Measurements from ENCODE around the gene PRR7. TPM values are rescaled to one million over a fixed set of nuclear protein-coding genes. Genes with fewer than 3 reads are reported as not detected.

PRR7 gene
- total RNA-seq, 1 experiment from 2014 or later = 23.2 TPM

DNA sequence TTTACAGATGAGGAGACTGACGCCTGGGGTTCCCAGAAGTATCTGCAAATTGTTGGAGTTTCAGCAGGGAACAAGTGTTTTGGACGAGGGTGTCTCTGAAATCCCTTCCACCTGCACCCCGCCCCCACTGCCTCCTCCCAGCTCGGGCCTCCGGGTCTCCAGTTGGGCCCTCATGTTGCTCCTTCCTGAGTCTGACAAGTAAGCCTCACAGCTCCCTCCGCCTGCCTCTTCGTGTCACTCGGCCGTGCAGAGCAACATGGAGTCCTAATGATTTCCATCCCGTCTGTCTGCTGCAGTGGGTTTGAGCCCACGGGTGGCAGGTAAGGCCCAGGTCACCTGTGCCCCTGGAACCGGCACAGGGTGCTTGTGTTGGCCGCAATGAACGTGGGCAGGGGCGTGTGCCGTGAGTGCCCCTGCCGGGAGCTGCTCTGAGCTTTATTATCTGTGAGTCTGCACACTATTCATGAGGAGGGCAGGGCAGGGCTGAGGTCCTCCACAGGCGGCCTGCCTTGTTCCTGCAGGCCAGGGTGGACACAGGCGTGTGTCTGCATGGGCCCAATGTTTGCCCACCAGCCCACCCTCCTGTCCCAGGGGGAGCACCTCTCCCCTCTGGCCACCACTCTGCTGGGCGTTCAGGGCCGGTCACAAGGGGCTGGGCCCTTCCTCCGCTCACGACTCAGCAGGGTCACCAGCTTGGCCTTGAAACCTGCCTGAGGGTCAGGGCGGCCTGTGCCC is 56.9 kb downstream of the PRR7 start:
- TF ChIP-seq, protein P1, sequence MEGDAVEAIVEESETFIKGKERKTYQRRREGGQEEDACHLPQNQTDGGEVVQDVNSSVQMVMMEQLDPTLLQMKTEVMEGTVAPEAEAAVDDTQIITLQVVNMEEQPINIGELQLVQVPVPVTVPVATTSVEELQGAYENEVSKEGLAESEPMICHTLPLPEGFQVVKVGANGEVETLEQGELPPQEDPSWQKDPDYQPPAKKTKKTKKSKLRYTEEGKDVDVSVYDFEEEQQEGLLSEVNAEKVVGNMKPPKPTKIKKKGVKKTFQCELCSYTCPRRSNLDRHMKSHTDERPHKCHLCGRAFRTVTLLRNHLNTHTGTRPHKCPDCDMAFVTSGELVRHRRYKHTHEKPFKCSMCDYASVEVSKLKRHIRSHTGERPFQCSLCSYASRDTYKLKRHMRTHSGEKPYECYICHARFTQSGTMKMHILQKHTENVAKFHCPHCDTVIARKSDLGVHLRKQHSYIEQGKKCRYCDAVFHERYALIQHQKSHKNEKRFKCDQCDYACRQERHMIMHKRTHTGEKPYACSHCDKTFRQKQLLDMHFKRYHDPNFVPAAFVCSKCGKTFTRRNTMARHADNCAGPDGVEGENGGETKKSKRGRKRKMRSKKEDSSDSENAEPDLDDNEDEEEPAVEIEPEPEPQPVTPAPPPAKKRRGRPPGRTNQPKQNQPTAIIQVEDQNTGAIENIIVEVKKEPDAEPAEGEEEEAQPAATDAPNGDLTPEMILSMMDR (IDR thresholded peaks at IDR 0.05; ENCODE audit: unreplicated experiment) = no peak
- no TSS peak for BruUV-seq (replicated peaks)
- H3K27me3 Mint-ChIP-seq (ENCODE audit: insufficient read depth, unreplicated experiment) = no peaks in the 10 kb centered on the region
- peaks cover 28% of the 10 kb centered on the region for H3K4me1 Mint-ChIP-seq (ENCODE audit: insufficient read depth, unreplicated experiment)
- ChIA-PET POLR2A (interaction anchor here (0.7 to 2.7 kb wide), 6 partner anchors 13 to 194 kb away, joined by 3 to 18 read pairs (median 6); partner anchors contain the start of genes DDX41 and GRK6), CTCF (interaction anchor here (0.6 to 7.0 kb wide), 9 partner anchors 15 to 392 kb away, joined by 3 to 83 read pairs (median 5); partner anchors contain the start of gene PFN3)
- no peaks in the 10 kb centered on the region for H3K9me3 Mint-ChIP-seq (ENCODE audit: unreplicated experiment)
- no peak overlapping the region for H3K27ac Mint-ChIP-seq (ENCODE audit: low read depth, unreplicated experiment)
- DNase-seq (ENCODE audit: unreplicated experiment) = no peak
- no peaks in the 10 kb centered on the region for H3K36me3 Mint-ChIP-seq (ENCODE audit: insufficient read depth, unreplicated experiment)
- intact Hi-C loops (cut with micrococcal nuclease) = loop anchor here (5.0 kb wide), 3 partner anchors 89 to 391 kb away; partner anchors contain the start of gene TMED9
- no peak overlapping the region for H3K4me3 Mint-ChIP-seq (ENCODE audit: unreplicated experiment)

DNA sequence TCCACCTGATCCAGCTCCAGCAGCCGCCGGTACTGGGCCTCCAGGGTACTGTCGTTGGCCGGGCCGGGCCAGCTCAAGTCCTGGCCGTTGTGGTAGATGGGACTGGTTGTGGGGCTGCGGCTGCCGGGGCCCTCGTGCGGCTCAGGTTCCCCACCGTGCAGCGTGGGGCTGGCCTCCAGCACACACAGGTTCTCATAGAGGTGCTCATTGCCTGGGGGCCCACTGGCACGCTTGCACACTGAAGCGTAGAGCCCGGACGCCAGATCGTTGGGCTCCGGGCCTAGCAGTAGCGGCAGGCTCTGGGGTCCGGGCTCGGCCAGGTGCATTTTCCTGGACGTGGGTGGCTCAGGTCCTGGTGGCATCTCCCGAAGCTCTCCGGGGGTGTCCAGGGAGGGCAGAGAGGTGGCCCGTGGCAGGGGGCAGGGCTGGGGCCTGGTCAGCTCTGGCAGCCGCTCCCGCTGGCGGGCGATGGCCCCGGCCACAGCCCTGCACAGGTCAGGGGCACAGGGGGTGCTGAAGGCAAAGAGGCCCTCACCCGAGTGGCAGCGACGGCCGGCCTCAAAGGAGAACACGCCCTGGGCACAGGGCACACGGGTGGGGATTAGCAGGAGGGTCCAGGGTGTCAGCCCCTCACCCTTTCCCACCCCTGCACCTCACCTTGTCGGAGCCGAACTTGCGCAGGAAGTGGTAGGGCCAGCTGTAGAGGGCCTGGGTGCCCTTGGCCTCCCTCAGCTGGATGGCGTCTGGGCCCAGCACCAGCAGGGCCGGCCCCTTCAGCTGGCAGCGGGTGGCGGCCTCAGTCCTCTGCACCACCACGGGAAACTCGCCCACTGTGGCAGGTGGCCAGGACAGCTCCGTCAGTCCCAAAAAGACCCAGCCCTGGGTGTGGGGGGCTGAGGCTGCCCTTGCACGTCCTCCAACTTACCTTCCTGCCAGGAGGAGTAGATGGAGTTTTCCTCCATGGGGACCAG is 57.8 kb downstream of the PRR7 start:
- BruUV-seq (replicated peaks) = no TSS peak
- no peaks in the 10 kb centered on the region for H3K36me3 Mint-ChIP-seq (ENCODE audit: insufficient read depth, unreplicated experiment)
- POLR2A ChIA-PET = interaction anchor here (2.4 kb wide), 1 partner anchor 12 kb away, joined by 17 read pairs; the partner anchor contains the start of gene DDX41
- H3K4me3 Mint-ChIP-seq (ENCODE audit: unreplicated experiment) = no peak overlapping the region
- CTCF ChIA-PET = interaction anchor here (0.7 to 5.5 kb wide), 3 partner anchors 13 to 51 kb away, joined by 4 to 56 read pairs (median 4); partner anchors contain the start of gene DDX41
- H3K9me3 Mint-ChIP-seq (ENCODE audit: unreplicated experiment) = no peaks in the 10 kb centered on the region
- H3K4me1 Mint-ChIP-seq (ENCODE audit: insufficient read depth, unreplicated experiment) = peaks cover 24% of the 10 kb centered on the region
- no peak overlapping the region for H3K27ac Mint-ChIP-seq (ENCODE audit: low read depth, unreplicated experiment)
- H3K27me3 Mint-ChIP-seq (ENCODE audit: insufficient read depth, unreplicated experiment) = no peaks in the 10 kb centered on the region
- TF ChIP-seq, protein P1 (IDR thresholded peaks at IDR 0.05; ENCODE audit: unreplicated experiment) = no peak
- DNase-seq (ENCODE audit: unreplicated experiment) = no peak
- intact Hi-C loops (cut with micrococcal nuclease) = loop anchor here (5.0 kb wide), 3 partner anchors 88 to 392 kb away; partner anchors contain the start of gene TMED9

DNA sequence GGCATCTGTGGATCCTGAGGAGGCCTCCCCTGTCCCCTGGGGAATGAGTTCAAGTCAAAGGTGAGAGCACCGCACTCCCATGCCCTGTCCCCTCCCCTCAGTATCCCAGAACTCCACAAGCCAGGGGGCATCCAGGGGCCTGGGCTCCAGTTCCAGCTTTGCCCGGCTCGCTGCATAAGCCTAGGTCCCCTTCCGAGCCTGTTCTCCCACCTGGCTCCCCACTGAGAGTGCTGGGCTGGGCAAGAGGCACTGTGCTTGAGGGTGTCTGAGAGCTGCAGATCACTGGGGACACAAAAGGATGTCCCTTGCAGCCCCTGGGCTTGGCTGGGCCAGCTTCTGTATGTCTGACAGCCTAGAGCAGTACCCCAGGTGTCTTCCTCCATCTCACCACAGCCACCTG is 58.5 kb downstream of the PRR7 start:
- ChIA-PET CTCF (interaction anchor here (0.7 to 2.7 kb wide), 3 partner anchors 12 to 136 kb away, joined by 3 to 12 read pairs (median 4); partner anchors contain the start of gene DDX41), POLR2A (no interaction called here)
- TF ChIP-seq, protein P1 (IDR thresholded peaks at IDR 0.05; ENCODE audit: unreplicated experiment) = no peak
- no peak overlapping the region for H3K27ac Mint-ChIP-seq (ENCODE audit: low read depth, unreplicated experiment)
- no TSS peak for BruUV-seq (replicated peaks)
- no peaks in the 10 kb centered on the region for H3K9me3 Mint-ChIP-seq (ENCODE audit: unreplicated experiment)
- intact Hi-C loops (cut with micrococcal nuclease) = no loop called here
- peaks cover 24% of the 10 kb centered on the region for H3K4me1 Mint-ChIP-seq (ENCODE audit: insufficient read depth, unreplicated experiment)
- H3K27me3 Mint-ChIP-seq (ENCODE audit: insufficient read depth, unreplicated experiment) = no peaks in the 10 kb centered on the region
- peaks cover 5% of the 10 kb centered on the region for H3K36me3 Mint-ChIP-seq (ENCODE audit: insufficient read depth, unreplicated experiment)
- DNase-seq (ENCODE audit: unreplicated experiment) = no peak
- H3K4me3 Mint-ChIP-seq (ENCODE audit: unreplicated experiment) = no peak overlapping the region

Other genes starting within 250 kb of the PRR7 start
- 34.3 and 42.6 TPM in 2 replicates for gene RAB24, start 143.1 kb upstream of the PRR7 start, total RNA-seq (2022)
- 217 and 267 TPM in 2 replicates for gene PRELID1, start 143.0 kb upstream of the PRR7 start, total RNA-seq (2022)
- 8.4 and 13.2 TPM in 2 replicates for gene MXD3, start 134.9 kb upstream of the PRR7 start, total RNA-seq (2022)
- 221 and 279 TPM in 2 replicates for gene LMAN2, start 95.1 kb upstream of the PRR7 start, total RNA-seq (2022)
- gene RGS14, start 88.9 kb upstream of the PRR7 start, total RNA-seq (2022) = 7.8 and 12.6 TPM in 2 replicates
- not detected in 2 replicates for gene SLC34A1, start 62.4 kb upstream of the PRR7 start, total RNA-seq (2022)
- gene PFN3, start 46.2 kb upstream of the PRR7 start, total RNA-seq (2022) = not detected in 2 replicates
- gene F12, start 37.2 kb upstream of the PRR7 start, total RNA-seq (2022) = 13.6 and 16.5 TPM in 2 replicates
- 45.2 and 52.0 TPM in 2 replicates for gene GRK6, start 20.1 kb upstream of the PRR7 start, total RNA-seq (2022)
- gene DBN1, start 26.8 kb downstream of the PRR7 start, total RNA-seq (2022) = 149 and 165 TPM in 2 replicates
- 164 and 257 TPM in 2 replicates for gene PDLIM7, start 50.8 kb downstream of the PRR7 start, total RNA-seq (2022)
- 5.4 and 6.0 TPM in 2 replicates for gene DOK3, start 63.0 kb downstream of the PRR7 start, total RNA-seq (2022)
- gene DDX41, start 70.1 kb downstream of the PRR7 start, total RNA-seq (2022) = 125 and 135 TPM in 2 replicates
- gene FAM193B, start 107.7 kb downstream of the PRR7 start, total RNA-seq (2022) = 73.5 and 80.4 TPM in 2 replicates
- 301 and 365 TPM in 2 replicates for gene TMED9, start 145.4 kb downstream of the PRR7 start, total RNA-seq (2022)
- gene B4GALT7, start 153.3 kb downstream of the PRR7 start, total RNA-seq (2022) = 37.9 and 38.8 TPM in 2 replicates